A549 (cell line): ENCODE measurements around the gene SUMF1. TPM values are rescaled to one million over a fixed set of nuclear protein-coding genes. Genes with fewer than 3 reads are reported as not detected.

ENCODE experiments used
- ATAC-seq, 2 experiments: fragments of 200-7000 bp in 1 of 2; fragments of >200 bp in 1 of 2; cut with Nextera tagmentation in 1 of 2; cut with Tn5 transposase in 1 of 2; 3 replicates each; pipeline versions ENCODE4 v1.8.0 to v1.9.1; 2018 to 2020; ENCODE audit warnings: mild to moderate bottlenecking in 1 of 2, moderate library complexity in 1 of 2
- CTCF ChIA-PET: fragments of 300-600 bp; sonication (Branson Sonifier 250); formaldehyde crosslinking; extraction: SDS; loops from one replicate; lab custom pipeline; 2021; ENCODE audit warnings: antibody characterized with exemption, inconsistent platforms; lab: Yijun Ruan, JAX
- POLR2A ChIA-PET: fragments of 350-600 bp; formaldehyde crosslinking; extraction: SDS; loops from one replicate; lab custom pipeline; 2021; ENCODE audit warnings: antibody characterized with exemption, inconsistent platforms; lab: Yijun Ruan, JAX
- DNase-seq, 2 experiments: peaks; one replicate each; pipeline versions ENCODE4 v3.0.0 to v3.0.0-alpha.2; 2011 to 2016; ENCODE audit warnings: low read depth in 1 of 2, low spot score in 1 of 2
- FAIRE-seq: peaks from 2 replicates; lab custom pipeline; 2011; peaks lifted over from hg19 to GRCh38; lab: Jason Lieb, UNC
- H3K27ac ChIP-seq, 2 experiments: fragments of >200 bp; sonication (Bioruptor Twin); formaldehyde crosslinking; 3 replicates each; pipeline ENCODE4 v1.5.1; 2016 to 2017
- H3K4me1 ChIP-seq: fragments of >200 bp; sonication (Bioruptor Twin); formaldehyde crosslinking; 3 replicates; pipeline ENCODE4 v1.6.1; 2016
- H3K4me2 ChIP-seq: fragments of >200 bp; sonication (Bioruptor Twin); formaldehyde crosslinking; 3 replicates; pipeline ENCODE4 v1.6.1; 2016
- H3K4me3 ChIP-seq: fragments of >200 bp; sonication (Bioruptor Twin); formaldehyde crosslinking; 3 replicates; pipeline ENCODE4 v1.5.1; 2016
- H3K9me3 ChIP-seq: fragments of >200 bp; sonication (Bioruptor Twin); formaldehyde crosslinking; 3 replicates; pipeline ENCODE4 v1.6.1; 2016
- ATOH8 ChIP-seq: fragments of 250-450 bp; sonication (Bioruptor Pico); IDR thresholded peaks from 2 replicates; pipeline ENCODE4 v1.5.0; 2020; ENCODE audit warnings: low read depth, mild to moderate bottlenecking, moderate library complexity
- CEBPB ChIP-seq, 2 experiments: fragments of >200 bp in 1 of 2; sonication (Bioruptor Twin) in 1 of 2; formaldehyde crosslinking in 1 of 2; IDR thresholded peaks; 2 replicates each; pipeline ENCODE4 v1.6.1; 2012 to 2016
- CHD4 ChIP-seq: fragments of 200-600 bp; sonication (generic); IDR thresholded peaks from 2 replicates; pipeline ENCODE4 v1.6.1; 2016; ENCODE audit warnings: antibody characterized with exemption, mild to moderate bottlenecking, borderline replicate concordance
- CTCF ChIP-seq: fragments of >200 bp; sonication (Bioruptor Twin); formaldehyde crosslinking; IDR thresholded peaks from 3 replicates; pipeline ENCODE4 v1.5.1; 2016
- E2F6 ChIP-seq: IDR thresholded peaks from 2 replicates; pipeline ENCODE4 v1.6.1; 2012; ENCODE audit warnings: low read depth, borderline replicate concordance
- FOSL2 ChIP-seq, 2 experiments: fragments of 450-650 bp in 1 of 2; fragments of >200 bp in 1 of 2; sonication (Bioruptor Twin) in 1 of 2; formaldehyde crosslinking; IDR thresholded peaks; 2 replicates each; pipeline versions ENCODE4 v1.5.0 to v1.6.1; 2016 to 2020; ENCODE audit warnings: mild to moderate bottlenecking in 1 of 2, moderate library complexity in 1 of 2
- MAFK ChIP-seq: fragments of 450-650 bp; IDR thresholded peaks from 2 replicates; pipeline ENCODE4 v1.6.1; 2014; ENCODE audit not compliant: partially characterized antibody
- PBX3 ChIP-seq: IDR thresholded peaks from 2 replicates; pipeline ENCODE4 v1.6.1; 2012
- RAD21 ChIP-seq, 2 experiments: fragments of >200 bp in 1 of 2; sonication (Bioruptor Twin) in 1 of 2; formaldehyde crosslinking in 1 of 2; IDR thresholded peaks in 1 of 2; conservative IDR thresholded peaks in 1 of 2; 2 replicates in 1 of 2; 3 replicates in 1 of 2; pipeline ENCODE4 v1.6.1; 2012 to 2018; ENCODE audit warnings: inconsistent platforms in 1 of 2
- REST ChIP-seq: fragments of 200-600 bp; sonication (generic); IDR thresholded peaks from 2 replicates; pipeline ENCODE4 v1.6.1; 2016; ENCODE audit warnings: antibody characterized with exemption, mild to moderate bottlenecking, moderate library complexity
- TFCP2L1 ChIP-seq: fragments of 250-450 bp; sonication (Bioruptor Pico); IDR thresholded peaks from 2 replicates; pipeline ENCODE4 v1.5.0; 2021; ENCODE audit warnings: mild to moderate bottlenecking
- WGBS: methylation state at CpG from one replicate; pipeline ENCODE4 v1.1.6; 2017; ENCODE audit errors: missing lambda C conversion rate; 5-methylcytosine and 5-hydroxymethylcytosine counted together
- polyA plus RNA-seq, 4 experiments: library from polyadenylated mRNA; depleted of rRNA in 3 of 4; stranded (reverse); fragments of >200 nt; fragmentation: RNase III in 1 of 4; extraction: RNeasy Plus Mini Kit Qiagen cat#74134 plus additional on column Dnase treatment in 1 of 4; gene quantifications; 2 replicates in 3 of 4; 3 replicates in 1 of 4; pipeline ENCODE4 v1.2.3, GENCODE V29; 2011 to 2017
- TF ChIP-seq, protein P1 (sequence below): fragments of 150-350 bp; IDR thresholded peaks from 2 replicates; pipeline ENCODE4 v1.6.1; 2014; ENCODE audit warnings: low read depth, mild to moderate bottlenecking, low read length
- TF ChIP-seq, protein P2 (sequence below): IDR thresholded peaks from 2 replicates; pipeline ENCODE4 v1.6.1; 2012
- TF ChIP-seq, protein P3 (sequence below): fragments of 450-650 bp; IDR thresholded peaks from 2 replicates; pipeline ENCODE4 v1.6.1; 2014; ENCODE audit warnings: antibody characterized with exemption

Gene SUMF1
- polyA plus RNA-seq, 2 of the 4 experiments (the other 2 are of a cell fraction): 20.9 to 25.4 TPM

GRCh38 chr3:4320096-4320911 lies 146.8 kb downstream of the SUMF1 start:
- CTCF ChIA-PET: no interaction called here
- TF ChIP-seq, protein P1, sequence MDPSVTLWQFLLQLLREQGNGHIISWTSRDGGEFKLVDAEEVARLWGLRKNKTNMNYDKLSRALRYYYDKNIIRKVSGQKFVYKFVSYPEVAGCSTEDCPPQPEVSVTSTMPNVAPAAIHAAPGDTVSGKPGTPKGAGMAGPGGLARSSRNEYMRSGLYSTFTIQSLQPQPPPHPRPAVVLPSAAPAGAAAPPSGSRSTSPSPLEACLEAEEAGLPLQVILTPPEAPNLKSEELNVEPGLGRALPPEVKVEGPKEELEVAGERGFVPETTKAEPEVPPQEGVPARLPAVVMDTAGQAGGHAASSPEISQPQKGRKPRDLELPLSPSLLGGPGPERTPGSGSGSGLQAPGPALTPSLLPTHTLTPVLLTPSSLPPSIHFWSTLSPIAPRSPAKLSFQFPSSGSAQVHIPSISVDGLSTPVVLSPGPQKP: no peak
- TF ChIP-seq RAD21 (conservative IDR thresholded peaks at IDR 0.05 in 1 of 2, IDR thresholded peaks at IDR 0.05 in 1 of 2): no peak
- no peak for TF ChIP-seq E2F6
- no peak for TF ChIP-seq FOSL2 (IDR thresholded peaks at IDR 0.05)
- TF ChIP-seq FOSL2 (CRISPR knock-in tag; IDR thresholded peaks at IDR 0.05): no peak
- TF ChIP-seq CEBPB (IDR thresholded peaks at IDR 0.05): no peak
- TF ChIP-seq, protein P2, sequence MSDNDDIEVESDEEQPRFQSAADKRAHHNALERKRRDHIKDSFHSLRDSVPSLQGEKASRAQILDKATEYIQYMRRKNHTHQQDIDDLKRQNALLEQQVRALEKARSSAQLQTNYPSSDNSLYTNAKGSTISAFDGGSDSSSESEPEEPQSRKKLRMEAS: no peak
- TF ChIP-seq PBX3: no peak
- no peak for TF ChIP-seq TFCP2L1 (CRISPR knock-in tag)
- TF ChIP-seq MAFK: no peak
- no peak for TF ChIP-seq CHD4
- TF ChIP-seq ATOH8: no peak
- TF ChIP-seq REST: no peak
- TF ChIP-seq, all 56 proteins: peak for 0
- Histone ChIP-seq H3K27ac (no peak overlapping the region), H3K4me1 (no peaks in the 10 kb centered on the region), H3K4me2 (no peak overlapping the region), H3K9me3 (no peaks in the 10 kb centered on the region), H3K4me3 (no peak overlapping the region)
- FAIRE-seq: no peak
- POLR2A ChIA-PET: no interaction called here
- ATAC-seq: no peak
- DNase-seq: no peak

DNA sequence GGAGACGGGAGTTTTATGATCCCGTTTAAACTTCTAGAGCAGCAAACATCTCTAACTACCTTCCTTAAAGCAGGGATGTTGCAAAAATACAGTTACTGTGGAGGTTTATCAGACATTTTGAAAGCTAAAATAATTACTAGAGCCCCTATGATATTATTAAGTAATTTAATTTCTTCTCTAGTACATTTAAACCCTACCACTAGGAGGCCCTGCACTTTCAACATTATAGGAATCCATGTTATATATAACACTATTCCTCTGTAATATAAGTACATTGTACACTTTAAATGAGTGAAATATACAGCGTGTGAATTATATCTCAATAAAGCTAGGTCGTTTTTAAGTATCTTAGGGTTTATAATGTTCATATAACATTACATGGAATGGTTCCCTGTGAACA lies 152.4 kb downstream of the SUMF1 start:
- Histone ChIP-seq H3K9me3 (no peaks in the 10 kb centered on the region), H3K4me1 (no peaks in the 10 kb centered on the region), H3K4me3 (no peak overlapping the region), H3K27ac (no peak overlapping the region), H3K4me2 (no peak overlapping the region)
- FAIRE-seq: no peak
- ChIA-PET POLR2A (no interaction called here), CTCF (interaction anchor here (0.9 to 1.2 kb wide), 3 partner anchors 12 to 319 kb away, joined by 4 to 5 read pairs (median 4); no protein-coding TSS in a partner anchor)
- DNase-seq: peak in 1 of 2 experiments; percentile 5
- TF ChIP-seq, protein P3, sequence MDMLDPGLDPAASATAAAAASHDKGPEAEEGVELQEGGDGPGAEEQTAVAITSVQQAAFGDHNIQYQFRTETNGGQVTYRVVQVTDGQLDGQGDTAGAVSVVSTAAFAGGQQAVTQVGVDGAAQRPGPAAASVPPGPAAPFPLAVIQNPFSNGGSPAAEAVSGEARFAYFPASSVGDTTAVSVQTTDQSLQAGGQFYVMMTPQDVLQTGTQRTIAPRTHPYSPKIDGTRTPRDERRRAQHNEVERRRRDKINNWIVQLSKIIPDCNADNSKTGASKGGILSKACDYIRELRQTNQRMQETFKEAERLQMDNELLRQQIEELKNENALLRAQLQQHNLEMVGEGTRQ: no peak
- peak; percentile 20; the same call in 1 of the 3 replicates for TF ChIP-seq CTCF
- 59% methylated on average over 4 of the region's 4 CpGs for WGBS
- ATAC-seq: peak in 1 of 2 experiments; percentile 66; a peak in 3 of 6 replicates
